GM23248 (cell line): Measurements from ENCODE around the gene EVI5L. TPM values are rescaled to one million over a fixed set of nuclear protein-coding genes. Genes with fewer than 3 reads are reported as not detected.

Experiments
- DNase-seq: peaks from one replicate; pipeline ENCODE4 v3.0.0-alpha.2; 2015
- H2AFZ ChIP-seq: fragments of 200-600 bp; sonication (generic); 2 replicates; pipeline ENCODE4 v1.6.1; 2016; ENCODE audit warnings: antibody characterized with exemption
- H3F3A ChIP-seq: fragments of 200-600 bp; sonication (generic); 2 replicates; pipeline ENCODE4 v1.6.1; 2016; ENCODE audit warnings: mild to moderate bottlenecking, antibody characterized with exemption, mixed run types; ENCODE audit not compliant: insufficient read depth
- H3K27ac ChIP-seq: fragments of 200-600 bp; sonication (generic); 2 replicates; pipeline ENCODE4 v1.5.1; 2016; ENCODE audit warnings: mild to moderate bottlenecking
- H3K27me3 ChIP-seq: fragments of 200-600 bp; sonication (generic); replicated peaks from 2 replicates; pipeline ENCODE4 v1.6.1; 2016; ENCODE audit warnings: mild to moderate bottlenecking; ENCODE audit not compliant: insufficient read depth
- H3K36me3 ChIP-seq: fragments of 200-600 bp; sonication (generic); 2 replicates; pipeline ENCODE4 v1.6.1; 2016; ENCODE audit warnings: low read depth, mild to moderate bottlenecking
- H3K4me1 ChIP-seq: fragments of 200-600 bp; sonication (generic); 2 replicates; pipeline ENCODE4 v1.6.1; 2016; ENCODE audit warnings: mild to moderate bottlenecking; ENCODE audit not compliant: insufficient read depth
- H3K4me2 ChIP-seq: fragments of 200-600 bp; sonication (generic); one replicate; pipeline ENCODE4 v1.6.1; 2016; ENCODE audit warnings: mild to moderate bottlenecking; ENCODE audit not compliant: unreplicated experiment
- H3K4me3 ChIP-seq: fragments of 200-600 bp; sonication (generic); 2 replicates; pipeline ENCODE4 v1.5.1; 2016; ENCODE audit warnings: mild to moderate bottlenecking
- H3K79me2 ChIP-seq: fragments of 200-600 bp; sonication (generic); 2 replicates; pipeline ENCODE4 v1.6.1; 2016; ENCODE audit warnings: mild to moderate bottlenecking; ENCODE audit not compliant: insufficient read depth
- H3K9ac ChIP-seq: fragments of 200-600 bp; sonication (generic); 2 replicates; pipeline ENCODE4 v1.6.1; 2016; ENCODE audit warnings: mild to moderate bottlenecking
- H3K9me2 ChIP-seq: fragments of 200-600 bp; sonication (generic); 2 replicates; pipeline ENCODE4 v1.6.1; 2016; ENCODE audit warnings: mixed run types, mild to moderate bottlenecking, moderate library complexity; ENCODE audit not compliant: insufficient read depth
- H3K9me3 ChIP-seq: fragments of 200-600 bp; sonication (generic); one replicate; pipeline ENCODE4 v1.6.1; 2017; ENCODE audit warnings: low read depth
- H4K20me1 ChIP-seq: fragments of 200-600 bp; sonication (generic); 2 replicates; pipeline ENCODE4 v1.6.0; 2016; ENCODE audit not compliant: insufficient read depth
- EZH2 ChIP-seq: fragments of 200-600 bp; sonication (generic); IDR thresholded peaks from 2 replicates; pipeline ENCODE4 v1.6.1; 2018; ENCODE audit warnings: antibody characterized with exemption, mild to moderate bottlenecking; ENCODE audit not compliant: insufficient read depth, poor library complexity, severe bottlenecking
- EZH2phosphoT487 ChIP-seq: fragments of 200-600 bp; sonication (generic); IDR thresholded peaks from 2 replicates; pipeline ENCODE4 v1.6.1; 2018; ENCODE audit warnings: antibody characterized with exemption, moderate library complexity, mild to moderate bottlenecking, low read depth; ENCODE audit not compliant: insufficient read depth
- WGBS, 2 experiments: methylation state at CpG; one replicate each; pipeline ENCODE4 v1.1.6; 2015 to 2017; ENCODE audit warnings: low lambda C conversion rate in 2 of 2, low coverage in 1 of 2; ENCODE audit errors: missing lambda C conversion rate in 2 of 2; 5-methylcytosine and 5-hydroxymethylcytosine counted together
- in situ Hi-C: fragments of 300-500 bp; cut with MboI; formaldehyde crosslinking; loops from 2 replicates; pipeline ENCODE4 v1.15.0; 2020
- polyA plus RNA-seq: library from polyadenylated mRNA; unstranded; fragments of >200 nt; fragmentation: Nextera tagmentation; extraction: Ambion mirVana; gene quantifications from 2 replicates; pipeline ENCODE4 v1.2.1, GENCODE V29; 2016
- total RNA-seq: library from RNA; depleted of rRNA; stranded (reverse); fragments of >200 nt; shearing (Covaris generic); gene quantifications from 2 replicates; pipeline ENCODE4 v1.2.3, GENCODE V29; 2014

EVI5L gene
- total and polyA plus RNA-seq, 2 experiments from 2014 or later = 6.9 to 24.3 TPM

GRCh38 chr19:7849631-7849999, 19.6 kb downstream of the EVI5L start:
- DNase-seq = no peak

GRCh38 chr19:7850000-7850813, 20.2 kb downstream of the EVI5L start:
- no peaks in the 10 kb centered on the region for H3K27me3 ChIP-seq
- in situ Hi-C loops = no loop called here
- H3K27ac ChIP-seq = no peak overlapping the region
- H3K4me2 ChIP-seq = no peak overlapping the region
- no peaks in the 10 kb centered on the region for H3K79me2 ChIP-seq
- no peak overlapping the region for H3K4me3 ChIP-seq
- TF ChIP-seq EZH2 (no peak), EZH2phosphoT487 (no peak)
- no peaks in the 10 kb centered on the region for H3K9me2 ChIP-seq
- H3F3A ChIP-seq = no peaks in the 10 kb centered on the region
- no peaks in the 10 kb centered on the region for H3K4me1 ChIP-seq
- H2AFZ ChIP-seq = no peak overlapping the region
- no peaks in the 10 kb centered on the region for H3K36me3 ChIP-seq
- H4K20me1 ChIP-seq = no peaks in the 10 kb centered on the region
- no peak overlapping the region for H3K9ac ChIP-seq
- WGBS, 2 experiments = 70 to 74% methylated on average over 21 to 25 of the region's 25 CpGs
- DNase-seq = no peak
- H3K9me3 ChIP-seq = no peaks in the 10 kb centered on the region

More at GRCh38 chr19:7849631-7849999, 19.6 kb downstream of the EVI5L start:
- WGBS, 2 experiments = 78 to 80% methylated on average over 7 to 9 of the region's 9 CpGs
- Histone ChIP-seq H3K4me2 (no peak overlapping the region), H3K4me1 (no peaks in the 10 kb centered on the region), H3K27me3 (no peaks in the 10 kb centered on the region), H3F3A (no peaks in the 10 kb centered on the region), H4K20me1 (no peaks in the 10 kb centered on the region), H3K9ac (no peak overlapping the region), H3K9me2 (no peaks in the 10 kb centered on the region), H3K79me2 (no peaks in the 10 kb centered on the region), H3K4me3 (no peak overlapping the region), H3K36me3 (no peaks in the 10 kb centered on the region), H3K9me3 (no peaks in the 10 kb centered on the region), H3K27ac (no peak overlapping the region), H2AFZ (no peak overlapping the region)
- in situ Hi-C loops = no loop called here
- TF ChIP-seq EZH2 = no peak
- TF ChIP-seq EZH2phosphoT487 = no peak

DNA sequence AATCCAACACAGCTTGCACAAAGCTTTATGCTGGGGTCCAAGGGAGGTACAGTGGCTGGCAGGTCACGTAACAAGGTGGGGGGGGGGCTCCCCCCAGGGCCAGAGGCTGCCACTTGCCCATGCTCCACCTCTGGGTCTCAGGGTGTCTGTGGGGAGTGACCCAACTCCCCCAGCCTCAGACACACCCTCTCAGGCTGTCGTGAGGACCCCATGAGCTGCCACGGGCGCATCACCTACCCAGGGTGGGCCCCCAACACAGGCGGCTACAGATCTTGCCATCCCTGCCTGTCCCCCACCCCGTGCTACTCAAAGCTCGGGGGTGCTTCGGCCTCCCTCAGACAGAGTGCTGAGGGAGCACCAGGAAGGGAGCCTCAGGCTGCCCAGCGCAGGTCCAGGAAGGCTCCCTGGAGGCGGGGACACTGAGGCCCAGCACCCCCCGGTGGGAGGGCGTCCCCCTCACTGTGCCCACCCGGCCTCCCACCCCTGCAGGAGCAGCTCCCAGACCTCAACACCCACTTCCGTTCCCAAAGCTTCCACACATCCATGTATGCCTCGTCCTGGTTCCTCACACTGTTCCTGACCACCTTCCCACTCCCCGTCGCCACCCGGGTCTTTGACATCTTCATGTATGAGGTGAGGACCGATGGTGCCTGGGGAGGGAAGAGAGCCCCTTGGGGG, 21.1 kb downstream of the EVI5L start:
- H3K4me3 ChIP-seq = no peak overlapping the region
- in situ Hi-C loops = no loop called here
- no peak overlapping the region for H3K4me2 ChIP-seq

GRCh38 chr19:7851623-7852500, 21.8 kb downstream of the EVI5L start:
- Histone ChIP-seq H3K4me2 (no peak overlapping the region), H3K27ac (no peak overlapping the region), H3K36me3 (no peaks in the 10 kb centered on the region), H2AFZ (no peak overlapping the region), H3K9ac (no peak overlapping the region), H3K9me2 (no peaks in the 10 kb centered on the region), H4K20me1 (no peaks in the 10 kb centered on the region), H3K9me3 (no peaks in the 10 kb centered on the region), H3K79me2 (no peaks in the 10 kb centered on the region), H3K4me1 (no peaks in the 10 kb centered on the region), H3K4me3 (no peak overlapping the region), H3F3A (no peaks in the 10 kb centered on the region), H3K27me3 (no peaks in the 10 kb centered on the region)
- in situ Hi-C loops = no loop called here
- WGBS, 2 experiments = 78 to 83% methylated on average over 21 to 25 of the region's 26 CpGs
- no peak for TF ChIP-seq EZH2phosphoT487
- TF ChIP-seq EZH2 = no peak
- DNase-seq = no peak

More for the DNA sequence above, 21.1 kb downstream of the EVI5L start:
- TF ChIP-seq EZH2phosphoT487 = no peak
- no peak for TF ChIP-seq EZH2
- Histone ChIP-seq H3K9ac (no peak overlapping the region), H3K79me2 (no peaks in the 10 kb centered on the region), H2AFZ (no peak overlapping the region), H3F3A (no peaks in the 10 kb centered on the region), H3K27me3 (no peaks in the 10 kb centered on the region), H3K27ac (no peak overlapping the region), H4K20me1 (no peaks in the 10 kb centered on the region), H3K9me2 (no peaks in the 10 kb centered on the region), H3K36me3 (no peaks in the 10 kb centered on the region), H3K4me1 (no peaks in the 10 kb centered on the region), H3K9me3 (no peaks in the 10 kb centered on the region)
- WGBS, 2 experiments = 81 to 86% methylated on average over 15 to 18 of the region's 19 CpGs
- no peak for DNase-seq
